HG03432 (cell line): Measurements from ENCODE around the gene TPM4.
"Not testable (repeated sequence)": the region's sequence is repeated elsewhere in the genome, so short reads cannot be mapped to it uniquely, and the experiment has no call there.

Experiments used
- ATAC-seq: cut with Tn5 transposase; IDR thresholded peaks from one replicate; pipeline ENCODE4 v1.9.1; 2021; ENCODE audit warnings: mild to moderate bottlenecking, moderate library complexity; ENCODE audit not compliant: unreplicated experiment

Gene TPM4

GRCh38 chr19:16095071-16095571 lies 18.8 kb downstream of the TPM4 start:
- no peak for ATAC-seq

DNA sequence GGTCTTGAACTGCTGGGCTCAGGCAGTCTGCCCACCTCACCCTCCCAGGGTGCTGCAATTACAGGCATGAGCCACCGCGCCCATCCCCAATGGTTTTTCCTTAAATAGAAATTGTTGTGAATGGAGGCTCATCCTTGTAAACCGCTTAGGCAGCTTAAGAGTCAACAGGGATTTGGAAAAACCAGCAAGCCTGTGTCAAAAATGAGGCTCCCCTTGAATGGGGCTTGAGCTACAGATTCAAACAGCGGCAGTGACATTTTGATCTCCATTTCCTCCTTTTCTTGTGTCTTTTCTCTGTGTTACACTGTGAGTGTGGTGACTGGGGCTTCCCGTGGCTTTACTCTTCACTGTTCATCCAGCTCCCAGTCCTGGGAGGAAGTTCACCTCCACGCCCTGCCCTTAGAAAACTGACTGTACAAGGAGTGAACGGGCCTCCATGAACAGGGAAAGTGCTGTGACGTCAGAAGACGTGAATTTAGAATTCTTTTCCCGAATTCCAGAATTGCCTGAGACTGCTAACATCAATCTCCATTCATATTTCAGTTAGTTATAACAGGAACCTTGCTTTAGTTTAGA lies 20.1 kb downstream of the TPM4 start:
- ATAC-seq, result no peak

DNA sequence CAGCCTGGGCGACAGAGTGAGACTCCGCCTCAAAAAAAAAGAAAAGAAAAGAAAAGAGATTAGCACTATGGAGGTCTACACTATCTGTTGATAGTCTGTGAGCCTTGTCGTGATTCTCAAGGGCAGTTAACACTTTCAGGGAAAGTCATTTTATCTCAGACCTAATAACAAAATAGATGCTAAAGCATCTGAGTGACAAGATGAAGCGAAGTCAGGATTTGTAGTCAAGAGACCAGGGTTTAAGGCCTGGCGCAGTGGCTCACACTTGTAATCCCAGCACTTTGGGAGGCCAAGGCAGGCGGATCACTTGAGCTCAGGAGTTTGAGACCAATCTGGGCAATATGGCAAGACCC lies 22.1 kb downstream of the TPM4 start:
- ATAC-seq, result no peak

GRCh38 chr19:16098821-16099220 lies 22.5 kb downstream of the TPM4 start:
- no peak for ATAC-seq

- not testable (repeated sequence) for ATAC-seq
These were observed 23.1 kb downstream of the TPM4 start for GRCh38 chr19:16099314-16099965.

- ATAC-seq, result no peak
These were observed 24.2 kb downstream of the TPM4 start for GRCh38 chr19:16100524-16100923.

DNA sequence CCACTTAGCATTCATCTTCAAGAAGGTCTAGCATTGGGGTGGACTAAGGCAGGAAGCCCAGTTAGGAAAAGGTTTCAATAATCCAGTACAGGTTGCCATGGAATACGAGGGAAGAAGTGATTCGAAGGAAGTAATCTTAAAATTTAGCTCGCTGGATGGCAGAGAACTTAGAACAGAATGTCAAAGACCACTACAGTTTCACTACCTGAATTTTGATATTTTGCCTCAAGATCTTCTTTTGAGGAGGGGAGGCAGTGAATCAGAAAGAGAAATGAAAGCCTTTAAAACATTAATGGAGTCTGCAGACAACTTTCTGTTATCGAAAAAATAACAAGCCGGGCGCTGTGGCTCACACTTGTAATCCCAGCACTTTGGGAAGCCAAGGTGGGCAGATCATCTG lies 28.4 kb downstream of the TPM4 start:
- no peak for ATAC-seq

DNA sequence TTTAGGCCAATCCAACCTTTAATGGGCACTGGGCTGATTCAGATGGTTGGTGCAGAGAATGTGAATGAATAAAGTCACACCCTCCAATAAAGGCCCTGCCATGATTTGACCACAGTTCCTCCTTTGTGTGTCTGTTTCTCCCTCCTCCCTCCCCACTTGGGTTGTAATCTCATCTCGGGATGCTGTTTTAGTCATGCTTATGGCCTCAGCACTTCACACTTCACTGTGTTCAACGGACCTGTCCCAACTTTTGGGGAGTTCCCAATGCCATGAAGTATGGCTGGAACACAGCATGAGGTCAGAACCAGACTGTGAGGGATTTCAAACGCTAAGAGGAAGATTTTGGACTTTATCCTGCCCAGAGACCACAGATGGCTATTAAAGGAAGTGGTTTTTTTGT lies 29.8 kb downstream of the TPM4 start:
- ATAC-seq, result no peak

GRCh38 chr19:16111160-16111908 lies 35.0 kb downstream of the TPM4 start, which contains the start of gene RAB8A:
RAB8A (plus strand) TSS chr19:16111889; CDS start chr19:16111902, 13 bp downstream.
- ATAC-seq, result peak; percentile 87

DNA sequence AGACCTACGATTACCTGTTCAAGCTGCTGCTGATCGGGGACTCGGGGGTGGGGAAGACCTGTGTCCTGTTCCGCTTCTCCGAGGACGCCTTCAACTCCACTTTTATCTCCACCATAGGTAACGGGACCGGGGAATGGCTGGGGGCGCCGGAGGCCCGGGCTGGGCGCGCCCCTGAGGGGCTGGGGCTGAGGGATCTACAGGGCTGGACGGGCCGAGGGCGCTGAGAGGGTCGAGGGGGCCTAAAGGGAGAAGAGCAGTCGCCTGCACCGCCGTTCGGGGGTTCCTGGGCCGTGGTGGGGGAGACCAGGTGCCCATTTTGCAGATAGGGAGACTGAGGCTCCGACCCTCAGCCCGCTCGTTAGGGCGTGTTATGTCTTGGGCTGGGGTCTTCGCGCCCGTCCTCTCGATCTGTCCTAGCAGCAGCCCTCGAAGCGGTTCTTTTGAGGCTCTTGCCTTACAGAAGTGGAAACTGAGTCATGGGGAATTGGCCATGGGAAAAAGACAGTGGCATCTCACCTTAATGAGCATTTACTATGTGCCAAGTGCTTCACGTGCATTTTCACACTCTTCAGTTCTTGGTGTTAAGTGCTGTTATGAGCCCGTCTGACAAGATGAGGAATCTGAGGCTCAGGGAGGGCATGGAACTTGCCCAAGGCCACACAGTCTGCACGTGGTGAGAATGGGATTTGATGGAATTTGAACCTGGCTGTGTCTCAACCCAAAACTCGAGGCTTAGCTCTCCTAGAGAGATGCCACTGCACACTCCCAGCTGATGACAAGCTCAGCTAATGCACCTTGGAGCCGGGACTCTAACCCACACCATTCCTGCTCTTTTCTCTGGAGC lies 35.8 kb downstream of the TPM4 start:
- no peak for ATAC-seq

DNA sequence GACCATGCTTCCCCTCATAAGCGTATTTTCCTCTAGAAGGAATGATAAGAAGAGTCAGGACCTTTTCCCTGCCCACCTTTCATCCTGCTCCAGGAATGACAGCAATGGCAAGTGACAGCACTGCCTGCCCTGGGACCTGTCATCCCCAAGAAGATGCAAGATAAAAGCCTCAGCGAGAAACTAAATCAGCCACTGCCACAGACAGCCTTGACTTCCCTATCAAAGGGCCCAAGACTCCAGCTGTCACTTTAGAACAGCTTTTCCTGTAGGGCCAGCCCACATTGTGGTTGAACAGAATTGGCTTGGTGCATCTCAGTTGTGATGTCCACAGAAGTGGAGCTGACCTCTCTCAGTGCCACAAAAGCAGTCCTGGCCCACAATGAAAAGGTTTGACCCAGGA lies 36.5 kb downstream of the TPM4 start:
- no peak for ATAC-seq

DNA sequence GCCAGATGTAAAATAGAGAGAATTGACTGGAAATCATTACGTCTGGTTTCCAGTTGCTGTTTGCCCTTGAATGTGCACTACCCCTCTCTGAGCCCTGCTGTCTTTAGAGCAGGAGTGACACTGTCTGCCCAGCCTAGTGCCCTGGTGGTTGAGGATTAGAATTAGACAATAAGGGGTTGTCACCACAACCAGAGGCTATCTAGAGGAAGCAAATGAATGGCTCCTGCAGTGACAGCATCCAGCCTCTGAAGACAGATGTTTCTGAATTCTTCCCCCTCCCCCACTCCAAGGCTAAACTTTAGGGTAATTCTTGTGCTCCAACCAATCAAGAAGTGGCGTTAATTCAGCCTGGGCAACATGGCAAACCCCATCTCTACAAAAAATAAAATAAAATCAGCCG lies 37.4 kb downstream of the TPM4 start:
- ATAC-seq, result no peak

GRCh38 chr19:16115301-16116039 lies 39.2 kb downstream of the TPM4 start:
- no peak for ATAC-seq

DNA sequence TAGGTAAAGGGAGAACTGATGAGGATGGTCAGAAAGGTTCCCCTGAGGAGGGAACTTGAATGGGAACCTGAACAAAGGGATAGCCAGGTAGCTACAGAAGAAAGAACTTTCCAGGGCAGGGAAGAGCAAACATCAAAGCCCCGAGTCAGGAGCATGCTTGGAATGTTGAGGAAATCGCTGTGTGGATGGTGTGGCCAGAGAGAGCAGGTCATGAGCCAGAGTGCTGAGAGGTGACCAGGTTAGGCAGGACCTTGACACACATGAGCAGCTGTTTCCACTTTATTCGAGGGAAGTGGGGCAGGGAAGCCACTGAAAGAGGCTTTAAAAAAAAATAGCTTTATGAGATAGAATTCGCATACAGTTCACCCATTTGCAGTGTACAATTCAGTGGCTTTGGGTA lies 39.8 kb downstream of the TPM4 start:
- ATAC-seq, result no peak

DNA sequence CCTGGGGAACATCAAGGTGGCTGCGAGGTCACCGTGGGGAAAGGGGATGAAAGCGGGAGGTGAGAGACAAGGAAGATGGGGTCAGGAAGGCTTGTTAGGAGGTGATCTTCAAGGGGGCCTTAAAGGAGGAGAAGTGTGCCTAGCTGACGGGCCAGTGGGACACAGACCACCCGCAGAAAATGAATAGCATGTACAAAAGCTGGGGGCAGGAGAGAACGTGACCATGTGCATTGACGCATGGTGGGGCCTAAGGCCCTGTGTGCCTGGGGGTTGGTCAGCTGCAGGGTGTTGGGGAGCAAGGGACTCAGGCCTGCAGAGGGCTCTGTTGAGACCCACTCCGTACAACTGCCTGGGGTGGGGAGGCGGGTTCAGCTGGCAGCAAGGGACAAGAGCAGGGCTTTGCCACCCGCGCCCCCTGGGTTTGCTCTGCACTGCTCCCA lies 41.3 kb downstream of the TPM4 start:
- peak; percentile 28 for ATAC-seq

- peak; percentile 80 for ATAC-seq
These were observed 42.3 kb downstream of the TPM4 start for GRCh38 chr19:16118489-16119033.

GRCh38 chr19:16119075-16119857 lies 43.0 kb downstream of the TPM4 start:
- not testable (repeated sequence) for ATAC-seq

- ATAC-seq, result no peak
These were observed 44.8 kb downstream of the TPM4 start for GRCh38 chr19:16121141-16121540.

- ATAC-seq, result no peak
These were observed 45.7 kb downstream of the TPM4 start for GRCh38 chr19:16121967-16122366.
